ENCODE data around the gene PPP3R1. TPM values are rescaled to one million over a fixed set of nuclear protein-coding genes. Genes with fewer than 3 reads are reported as not detected.
A peak's percentile ranks its signal among the peaks of the same experiment; 100 is the strongest.

Gene PPP3R1
- total and polyA plus RNA-seq, 2 of the 8 experiments (the other 6 are each of a cell fraction or from before 2014, with no cell fraction given): 9.3 to 85.1 TPM

GRCh38 chr2:68240446-68240845 lies 11.9 kb downstream of the PPP3R1 start:
- no peaks in the 10 kb centered on the region for H3K79me1 ChIP-seq (ENCODE audit: low read depth, low read length)
- DNase-seq (ENCODE audit: low read depth in 1 of 2, low spot score in 2 of 2) (no peak), FAIRE-seq (no peak)
- H4K8ac ChIP-seq (ENCODE audit: extremely low read depth, insufficient read depth, low read length): no peak overlapping the region
- no peak overlapping the region for H3K27ac ChIP-seq (ENCODE audit: low read depth, low read length)
- no peak overlapping the region for H3K18ac ChIP-seq (ENCODE audit: extremely low read depth, low read length)
- POLR2A ChIA-PET (ENCODE audit: partially characterized antibody): no interaction called here
- H3K79me2 ChIP-seq (ENCODE audit: control insufficient read depth in 1 of 2, insufficient read depth in 2 of 2, low read length in 2 of 2): peaks cover 51 to 100% of the 10 kb centered on the region in 2 experiments
- no peak overlapping the region for H3K9ac ChIP-seq (replicated peaks in 1 of 4; ENCODE audit: extremely low read depth in 1 of 4, low read depth in 3 of 4, low read length in 3 of 4)
- peaks cover 19 to 35% of the 10 kb centered on the region in 2 experiments for H4K20me1 ChIP-seq (replicated peaks in 1 of 2; ENCODE audit: control insufficient read depth in 1 of 2, insufficient read depth in 2 of 2, low read length in 2 of 2)
- H4K91ac ChIP-seq (replicated peaks; ENCODE audit: insufficient read length, low read length): no peak overlapping the region
- no peaks in the 10 kb centered on the region; the same call in 1 of the 2 replicates for H3K23me2 ChIP-seq (ENCODE audit: low read depth, low read length)
- CTCF ChIA-PET (ENCODE audit: partially characterized antibody): interaction anchor here (0.5 to 0.8 kb wide), 2 partner anchors 44 to 47 kb away, joined by 3 read pairs; no protein-coding TSS in a partner anchor
- no peak overlapping the region for H3K56ac ChIP-seq (replicated peaks; ENCODE audit: insufficient read length, low read depth, low read length)
- H3K4me2 ChIP-seq (ENCODE audit: insufficient read depth in 1 of 2, low read depth in 2 of 2, low read length in 2 of 2): peak overlapping the region in 1 of 2 experiments; percentile 16; a peak in 1 of 4 replicates
- H2BK20ac ChIP-seq (ENCODE audit: low read length): no peak overlapping the region
- no peak overlapping the region for H2BK120ac ChIP-seq (replicated peaks; ENCODE audit: low read depth, low read length)
- no peak overlapping the region for H4K5ac ChIP-seq (ENCODE audit: insufficient read length, low read depth, low read length)
- H3K36me3 ChIP-seq (ENCODE audit: control insufficient read depth in 2 of 4, insufficient read depth in 4 of 4, low read length in 3 of 4): no peaks in the 10 kb centered on the region; a peak in 2 of 8 replicates
- no peak overlapping the region for H3K14ac ChIP-seq (ENCODE audit: insufficient read length)
- no peak overlapping the region for H3K23ac ChIP-seq (ENCODE audit: insufficient read length)
- H2BK12ac ChIP-seq (ENCODE audit: low read depth, low read length): no peak overlapping the region
- no peaks in the 10 kb centered on the region for H3K9me3 ChIP-seq (ENCODE audit: insufficient read depth in 2 of 2, low read depth in 1 of 2, low read length in 1 of 2)
- H3K4me3 ChIP-seq (ENCODE audit: extremely low read depth in 1 of 4, insufficient read depth in 2 of 4, low read depth in 3 of 4, low read length in 4 of 4): no peak overlapping the region
- H2AFZ ChIP-seq (ENCODE audit: low read length): no peak overlapping the region
- H2BK15ac ChIP-seq (ENCODE audit: low read length): no peak overlapping the region
- no peak overlapping the region for H2AK5ac ChIP-seq (ENCODE audit: low read depth, low read length)
- peaks cover 0 to 20% (median 9%) of the 10 kb centered on the region in 4 experiments; a peak in 5 of 7 replicates for H3K4me1 ChIP-seq (replicated peaks in 1 of 4; ENCODE audit: control insufficient read depth in 3 of 4, insufficient read depth in 4 of 4, low read length in 3 of 4)
- WGBS, 2 experiments (ENCODE audit: extremely low coverage in 1 of 2, insufficient coverage in 1 of 2, insufficient read length in 1 of 2, insufficient replicate concordance in 2 of 2, low coverage in 1 of 2, low lambda C conversion rate in 2 of 2, missing lambda C conversion rate in 1 of 2): 88% methylated on average over 4 of the region's 4 CpGs; no CpG with 5 or more reads in 1 of the 2 experiments
- no peak overlapping the region for H2BK5ac ChIP-seq (ENCODE audit: low read depth, low read length)
- no peak overlapping the region for H3K4ac ChIP-seq (replicated peaks; ENCODE audit: insufficient read length, low read depth, low read length)
- no peaks in the 10 kb centered on the region for H3K27me3 ChIP-seq (replicated peaks in 1 of 4; ENCODE audit: control insufficient read depth in 3 of 4, extremely low read depth in 1 of 4, insufficient read depth in 3 of 4, low read length in 3 of 4)
- TF ChIP-seq MAX (IDR thresholded peaks at IDR 0.05) (no peak), ATF3 (IDR thresholded peaks at IDR 0.05; ENCODE audit: insufficient read depth, low read depth, low read length) (no peak), SAP30 (IDR thresholded peaks at IDR 0.05; ENCODE audit: insufficient read depth, insufficient replicate concordance, low read length) (no peak), GTF2F1 (IDR thresholded peaks at IDR 0.05; ENCODE audit: borderline replicate concordance, low read depth, low read length) (no peak), CHD1 (IDR thresholded peaks at IDR 0.05; ENCODE audit: low read depth, low read length) (no peak), ASH2L (IDR thresholded peaks at IDR 0.05; ENCODE audit: low read length) (no peak), KDM1A (IDR thresholded peaks at IDR 0.05; ENCODE audit: borderline replicate concordance, low read length) (no peak), POU5F1 (IDR thresholded peaks at IDR 0.05; ENCODE audit: low read depth, low read length) (no peak)

All from H1 (cell line).